GM12864 (cell line): ENCODE results near the gene GSG1L2.

Experiments used
- DNase-seq: peaks from one replicate; pipeline ENCODE4 v3.0.0-alpha.2; 2011; ENCODE audit warnings: low read depth
- H3K4me3 ChIP-seq: 2 replicates; pipeline ENCODE4 v1.5.1; 2011; ENCODE audit warnings: mild to moderate bottlenecking, low read depth, low read length, control low read depth
- TF ChIP-seq, protein P1 (sequence below): IDR thresholded peaks from 2 replicates; pipeline ENCODE4 v1.5.1; 2011; ENCODE audit warnings: low read depth, mild to moderate bottlenecking, moderate library complexity, low read length, control low read depth, inconsistent platforms; ENCODE audit errors: missing control alignments

Gene GSG1L2

DNA sequence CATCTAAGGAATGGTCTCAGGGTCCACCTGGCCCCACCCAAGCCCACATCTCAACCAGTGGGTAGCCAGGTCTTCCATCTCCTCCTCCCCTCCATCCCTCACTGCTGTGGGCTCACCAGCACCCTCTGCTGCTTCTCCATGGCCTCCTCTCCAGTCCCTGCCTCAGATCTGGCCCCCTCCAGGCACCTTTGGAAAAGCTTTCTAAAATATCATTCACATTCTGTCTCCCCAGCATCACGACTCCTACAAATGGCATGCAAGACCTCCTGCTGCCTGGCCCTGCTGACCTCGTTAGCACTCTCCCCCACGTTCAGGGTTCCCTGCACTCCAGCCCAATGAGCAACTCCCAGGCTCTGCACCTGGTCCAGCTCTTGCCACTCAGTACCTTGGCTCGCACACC is 17.6 kb upstream of the GSG1L2 start:
- TF ChIP-seq, protein P1, sequence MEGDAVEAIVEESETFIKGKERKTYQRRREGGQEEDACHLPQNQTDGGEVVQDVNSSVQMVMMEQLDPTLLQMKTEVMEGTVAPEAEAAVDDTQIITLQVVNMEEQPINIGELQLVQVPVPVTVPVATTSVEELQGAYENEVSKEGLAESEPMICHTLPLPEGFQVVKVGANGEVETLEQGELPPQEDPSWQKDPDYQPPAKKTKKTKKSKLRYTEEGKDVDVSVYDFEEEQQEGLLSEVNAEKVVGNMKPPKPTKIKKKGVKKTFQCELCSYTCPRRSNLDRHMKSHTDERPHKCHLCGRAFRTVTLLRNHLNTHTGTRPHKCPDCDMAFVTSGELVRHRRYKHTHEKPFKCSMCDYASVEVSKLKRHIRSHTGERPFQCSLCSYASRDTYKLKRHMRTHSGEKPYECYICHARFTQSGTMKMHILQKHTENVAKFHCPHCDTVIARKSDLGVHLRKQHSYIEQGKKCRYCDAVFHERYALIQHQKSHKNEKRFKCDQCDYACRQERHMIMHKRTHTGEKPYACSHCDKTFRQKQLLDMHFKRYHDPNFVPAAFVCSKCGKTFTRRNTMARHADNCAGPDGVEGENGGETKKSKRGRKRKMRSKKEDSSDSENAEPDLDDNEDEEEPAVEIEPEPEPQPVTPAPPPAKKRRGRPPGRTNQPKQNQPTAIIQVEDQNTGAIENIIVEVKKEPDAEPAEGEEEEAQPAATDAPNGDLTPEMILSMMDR: no peak
- no peak overlapping the region for H3K4me3 ChIP-seq
- DNase-seq: no peak

DNA sequence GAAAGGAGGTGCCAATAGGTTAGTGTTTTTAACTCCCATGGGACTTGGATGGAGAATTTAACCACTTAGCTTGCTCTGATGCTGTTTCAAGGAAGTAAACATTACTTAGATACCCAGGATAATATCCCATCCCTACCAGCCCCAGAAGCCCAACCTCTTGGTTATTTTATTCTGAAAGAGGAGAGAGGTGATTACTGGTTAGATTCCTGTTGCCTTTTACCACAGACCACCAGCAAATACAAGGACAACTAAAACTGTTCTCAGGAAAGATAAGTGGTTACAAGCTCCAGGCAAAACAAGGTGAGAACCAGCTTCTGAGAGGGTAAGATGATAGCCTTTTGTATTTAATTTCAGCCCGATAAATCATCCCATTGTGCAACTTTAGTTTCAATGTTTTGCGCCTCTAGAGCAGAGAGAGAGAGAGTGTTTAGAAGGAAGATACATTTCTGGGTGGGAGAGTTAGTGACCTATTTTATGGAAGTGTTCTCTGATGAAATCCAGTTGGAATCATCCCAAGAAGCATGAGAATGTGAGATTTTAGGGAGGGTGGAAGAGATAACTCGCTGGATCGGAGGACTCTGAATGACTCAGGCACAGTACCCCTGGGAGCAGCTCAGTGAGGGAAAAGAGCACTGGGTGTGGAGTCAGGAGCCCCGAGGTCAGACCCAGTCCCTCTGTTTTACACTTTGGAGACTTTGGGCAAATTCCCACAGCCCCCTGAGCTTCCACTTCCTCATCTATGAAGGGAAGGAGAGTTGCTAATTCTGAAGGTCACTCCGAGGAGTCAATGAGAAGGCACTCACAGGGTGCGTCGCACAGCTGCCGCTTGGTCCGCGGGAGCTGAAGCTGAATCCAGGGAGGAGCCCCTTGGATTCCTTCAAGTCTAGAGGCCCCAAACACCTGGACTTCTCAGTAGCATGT is 15.9 kb upstream of the GSG1L2 start:
- no peak for DNase-seq
- no peak overlapping the region for H3K4me3 ChIP-seq
- TF ChIP-seq, protein P1: no peak

DNA sequence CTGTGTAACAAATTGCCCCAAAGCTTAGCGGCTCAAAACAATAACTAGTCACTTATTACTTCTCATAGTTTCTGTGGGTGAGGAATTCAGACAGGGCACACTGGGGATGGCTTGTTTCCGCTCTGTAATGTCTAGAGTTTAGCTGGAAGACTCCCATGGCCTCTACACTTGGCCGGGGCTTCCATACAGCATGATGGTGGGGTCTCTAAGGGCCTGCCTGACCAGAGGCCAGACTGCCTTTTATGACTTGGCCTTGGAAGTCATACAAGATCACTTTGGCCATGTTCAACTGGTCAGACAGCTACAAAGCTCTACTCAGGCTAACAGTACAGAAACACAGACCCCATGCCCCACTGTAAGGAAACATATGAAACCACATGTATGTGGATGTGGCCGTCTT is 12.0 kb upstream of the GSG1L2 start:
- H3K4me3 ChIP-seq: no peak overlapping the region
- TF ChIP-seq, protein P1: no peak
- DNase-seq: no peak

DNA sequence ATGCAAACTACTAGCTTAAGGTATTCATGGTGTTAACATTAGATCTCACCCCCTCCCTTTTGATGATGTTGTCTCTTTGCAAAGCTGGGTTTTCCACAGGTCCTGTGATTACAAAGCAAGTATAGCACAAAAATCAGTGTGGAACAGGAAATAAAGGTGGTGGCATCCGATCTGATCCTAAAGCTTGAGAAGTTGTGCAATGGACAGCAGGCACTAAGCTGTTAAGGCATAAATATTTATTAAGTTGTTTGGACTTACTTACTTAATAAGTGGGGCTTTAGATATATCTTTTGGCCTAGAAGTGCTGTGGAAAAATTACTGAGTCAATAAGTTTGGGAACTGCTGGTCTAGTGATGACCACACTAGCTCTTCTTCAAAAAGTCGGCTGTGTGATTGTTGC is 8.8 kb upstream of the GSG1L2 start:
- no peak overlapping the region for H3K4me3 ChIP-seq
- no peak for DNase-seq
- TF ChIP-seq, protein P1: no peak

DNA sequence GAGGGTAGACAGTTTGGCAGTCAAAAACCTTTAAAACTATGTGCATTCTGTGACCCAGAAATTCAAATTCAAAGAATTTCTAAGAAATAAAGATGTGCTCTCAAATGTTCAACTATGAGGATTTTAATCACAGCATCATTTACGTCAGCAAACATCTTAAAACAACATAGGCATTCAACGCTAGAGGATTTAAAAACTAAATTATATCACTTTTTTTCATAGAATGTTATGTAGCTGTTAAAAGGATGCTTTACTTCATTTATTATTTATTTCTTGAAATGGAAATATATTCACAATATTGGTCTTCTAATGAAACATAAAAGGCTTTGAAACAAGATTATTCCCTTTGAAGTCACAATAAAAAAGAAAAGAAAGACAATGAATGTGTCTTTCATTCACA is 7.5 kb upstream of the GSG1L2 start:
- TF ChIP-seq, protein P1: no peak
- no peak for DNase-seq
- no peak overlapping the region for H3K4me3 ChIP-seq

DNA sequence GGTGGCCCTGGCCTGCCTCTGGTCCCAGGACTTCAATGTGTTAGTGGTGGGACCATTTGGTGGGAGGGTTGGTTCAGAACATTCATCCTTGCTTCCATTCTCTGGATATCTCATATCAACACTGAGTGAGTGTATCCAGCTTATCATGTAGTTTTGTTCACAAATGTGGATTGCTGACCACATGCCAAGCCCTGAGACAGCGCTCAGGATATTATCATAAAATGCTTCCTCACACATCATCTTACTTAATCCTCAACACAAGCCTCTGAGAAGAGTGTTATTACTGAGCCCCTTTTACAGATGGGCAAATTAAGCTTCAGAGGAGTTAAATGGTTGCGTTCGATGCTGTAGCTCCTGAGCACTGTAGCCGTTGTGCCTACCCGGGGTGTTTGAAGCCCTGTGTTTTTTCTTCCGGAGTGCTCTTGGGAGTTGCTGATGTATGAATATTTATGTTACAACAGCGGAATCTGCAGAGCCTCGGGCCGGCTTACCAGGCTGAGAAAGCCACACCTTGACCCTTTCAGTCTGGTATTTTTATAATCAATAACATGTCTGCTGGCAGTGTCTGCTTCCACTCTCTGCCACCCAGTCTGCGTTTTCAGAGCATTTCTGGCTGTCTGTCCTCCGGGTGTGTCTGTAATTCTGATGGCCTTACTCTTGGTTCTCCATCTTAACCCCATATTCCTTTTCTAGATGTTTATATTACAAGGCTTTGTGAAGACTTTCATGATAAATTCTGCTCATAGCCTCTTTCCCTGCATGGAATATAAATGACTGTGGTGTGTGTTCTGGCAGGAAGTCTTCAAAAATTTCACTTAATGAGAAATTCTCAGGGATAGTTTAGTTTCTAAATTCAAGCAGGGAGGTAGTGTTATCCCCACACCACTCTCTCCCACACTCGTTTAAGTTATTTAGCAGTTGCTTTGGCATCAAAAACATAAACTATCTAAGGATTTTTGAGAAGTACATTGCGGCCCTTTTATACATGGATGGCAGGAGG is 6.7 kb upstream of the GSG1L2 start:
- TF ChIP-seq, protein P1: no peak
- no peak for DNase-seq
- H3K4me3 ChIP-seq: no peak overlapping the region
